Ishikawa (cell line): ENCODE data around the gene ZNF609.

Experiments used
- CEBPB ChIP-seq: IDR thresholded peaks from 2 replicates; pipeline ENCODE4 v1.6.1; 2012
- CREB1 ChIP-seq: IDR thresholded peaks from 2 replicates; pipeline ENCODE4 v1.6.1; 2012; ENCODE audit warnings: low read depth
- EGR1 ChIP-seq: IDR thresholded peaks from 2 replicates; pipeline ENCODE4 v1.6.1; 2012
- EP300 ChIP-seq: IDR thresholded peaks from 2 replicates; pipeline ENCODE4 v1.6.1; 2012; ENCODE audit warnings: borderline replicate concordance
- FOXM1 ChIP-seq: IDR thresholded peaks from 2 replicates; pipeline ENCODE4 v1.6.1; 2012; ENCODE audit warnings: low read depth, borderline replicate concordance
- NFIC ChIP-seq: IDR thresholded peaks from 2 replicates; pipeline ENCODE4 v1.6.1; 2012
- RAD21 ChIP-seq: IDR thresholded peaks from 2 replicates; pipeline ENCODE4 v1.6.1; 2012; ENCODE audit warnings: low read depth
- REST ChIP-seq: IDR thresholded peaks from 2 replicates; pipeline ENCODE4 v1.6.1; 2012; ENCODE audit warnings: low read depth, mild to moderate bottlenecking
- TAF1 ChIP-seq: IDR thresholded peaks from 2 replicates; pipeline ENCODE4 v1.6.1; 2012; ENCODE audit warnings: low read depth, mild to moderate bottlenecking
- TCF12 ChIP-seq: IDR thresholded peaks from 2 replicates; pipeline ENCODE4 v1.6.1; 2012; ENCODE audit warnings: low read depth
- TEAD4 ChIP-seq: IDR thresholded peaks from 2 replicates; pipeline ENCODE4 v1.6.1; 2012
- YY1 ChIP-seq: IDR thresholded peaks from 2 replicates; pipeline ENCODE4 v1.6.1; 2012; ENCODE audit warnings: low read depth
- ZBTB7A ChIP-seq: IDR thresholded peaks from 2 replicates; pipeline ENCODE4 v1.6.1; 2012; ENCODE audit warnings: low read depth
- TF ChIP-seq, protein P1 (sequence below): IDR thresholded peaks from 2 replicates; pipeline ENCODE4 v1.6.1; 2012
- TF ChIP-seq, protein P2 (sequence below): IDR thresholded peaks from 2 replicates; pipeline ENCODE4 v1.6.1; 2012

Gene ZNF609

GRCh38 chr15:64617727-64618126 is 157.3 kb downstream of the ZNF609 start:
- TF ChIP-seq TEAD4 (no peak), EGR1 (no peak), REST (no peak), EP300 (no peak), YY1 (no peak), FOXM1 (no peak)

DNA sequence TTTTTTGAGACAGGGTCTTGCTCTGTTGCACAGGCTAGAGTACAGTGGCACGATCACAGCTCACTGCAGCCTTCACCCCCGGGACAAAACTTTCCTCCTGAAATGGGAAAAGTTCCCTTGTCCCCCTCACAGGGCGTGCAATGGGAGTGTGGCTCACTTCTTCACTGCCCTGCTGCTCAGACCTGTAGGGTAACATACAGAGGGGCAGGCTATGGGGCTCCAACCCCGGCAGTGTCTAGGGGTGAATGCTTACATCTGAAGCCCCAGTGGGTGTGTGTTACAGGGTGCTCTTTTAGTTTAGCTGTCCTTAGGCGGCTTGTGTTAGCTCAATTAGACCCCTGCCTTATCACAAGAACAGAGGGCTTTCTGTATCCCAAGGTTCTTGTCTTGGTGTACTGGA is 157.8 kb downstream of the ZNF609 start:
- TF ChIP-seq RAD21 (no peak), EP300 (no peak), TCF12 (no peak), NFIC (no peak), ZBTB7A (no peak), YY1 (no peak), CREB1 (no peak), TAF1 (no peak), FOXM1 (no peak), REST (no peak), CEBPB (no peak), EGR1 (no peak), TEAD4 (no peak)
- TF ChIP-seq, protein P1, sequence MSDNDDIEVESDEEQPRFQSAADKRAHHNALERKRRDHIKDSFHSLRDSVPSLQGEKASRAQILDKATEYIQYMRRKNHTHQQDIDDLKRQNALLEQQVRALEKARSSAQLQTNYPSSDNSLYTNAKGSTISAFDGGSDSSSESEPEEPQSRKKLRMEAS: no peak
- TF ChIP-seq, protein P2, sequence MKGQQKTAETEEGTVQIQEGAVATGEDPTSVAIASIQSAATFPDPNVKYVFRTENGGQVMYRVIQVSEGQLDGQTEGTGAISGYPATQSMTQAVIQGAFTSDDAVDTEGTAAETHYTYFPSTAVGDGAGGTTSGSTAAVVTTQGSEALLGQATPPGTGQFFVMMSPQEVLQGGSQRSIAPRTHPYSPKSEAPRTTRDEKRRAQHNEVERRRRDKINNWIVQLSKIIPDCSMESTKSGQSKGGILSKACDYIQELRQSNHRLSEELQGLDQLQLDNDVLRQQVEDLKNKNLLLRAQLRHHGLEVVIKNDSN: no peak

DNA sequence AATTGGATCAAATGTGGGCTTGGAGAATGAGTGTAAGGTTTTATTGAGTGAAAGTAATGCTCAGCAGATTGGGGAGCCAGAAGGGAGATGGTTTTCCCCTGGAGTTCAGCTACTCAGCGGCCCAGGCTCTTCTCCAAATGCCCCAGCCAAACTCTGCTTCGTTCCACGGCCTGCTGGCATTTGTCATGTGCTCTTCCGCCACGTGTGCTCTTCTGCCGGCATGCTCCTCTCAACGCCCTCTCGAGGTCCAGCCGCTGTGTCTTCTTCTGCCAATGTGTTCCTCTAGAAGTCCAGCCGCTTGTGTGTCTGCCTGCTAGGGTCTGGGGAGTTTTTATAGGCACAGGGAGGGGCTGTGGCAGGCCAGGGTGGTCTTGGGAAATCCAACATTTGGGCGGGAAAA is 158.2 kb downstream of the ZNF609 start:
- TF ChIP-seq TAF1 (no peak), FOXM1 (no peak), CREB1 (no peak), EP300 (no peak)

DNA sequence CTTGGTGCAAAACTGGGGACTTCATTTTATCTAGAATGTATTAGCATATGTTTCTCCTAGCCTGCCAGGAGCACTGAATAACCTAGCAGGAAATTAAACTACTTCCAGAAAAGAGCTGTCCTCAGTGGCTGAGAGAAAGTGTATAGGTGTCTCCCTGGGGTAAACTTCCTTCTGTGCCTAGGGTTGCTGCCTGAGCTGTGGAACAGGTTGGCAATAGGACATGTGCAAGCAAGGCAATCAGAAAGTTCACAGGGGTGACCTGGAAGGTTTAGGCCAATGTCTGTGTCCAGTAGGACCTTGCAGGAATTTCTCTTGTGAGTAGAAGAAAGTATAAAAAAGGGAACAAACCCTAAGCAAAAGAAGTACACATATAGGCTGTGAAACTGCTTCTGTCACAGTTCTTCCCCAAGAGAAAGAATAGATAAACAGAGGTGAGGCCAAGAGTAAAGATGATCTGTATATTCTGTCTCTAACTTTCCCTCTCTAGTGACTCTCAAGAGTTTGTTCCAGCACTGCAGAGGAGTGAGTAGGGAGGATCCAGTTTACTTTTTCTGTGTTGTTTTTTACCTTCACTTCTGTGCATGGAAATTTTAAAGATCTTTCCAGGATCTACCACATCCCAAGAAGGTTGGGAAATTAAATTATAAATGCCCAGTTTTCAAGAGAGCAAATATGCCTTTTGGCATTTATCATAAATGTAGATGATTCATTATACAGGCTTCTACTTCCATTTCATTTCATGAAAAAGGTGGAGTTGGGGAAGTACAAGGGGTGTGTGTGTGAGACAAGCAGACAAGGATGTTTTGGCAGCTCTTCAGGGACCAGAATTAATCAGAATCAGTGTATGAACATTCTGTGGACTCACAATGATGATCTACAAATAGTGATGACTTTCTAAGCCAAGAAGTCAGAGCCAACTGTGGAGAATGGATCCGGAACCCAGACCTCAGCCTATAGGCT is 159.8 kb downstream of the ZNF609 start:
- TF ChIP-seq TEAD4 (no peak), EP300 (no peak), RAD21 (no peak), FOXM1 (no peak), TAF1 (no peak), TCF12 (no peak), CREB1 (no peak), EGR1 (no peak), REST (no peak), CEBPB (no peak), NFIC (no peak), YY1 (no peak), ZBTB7A (no peak)
- TF ChIP-seq, protein P1: no peak
- TF ChIP-seq, protein P2: no peak
